Osteocyte (in vitro differentiated cells): ENCODE measurements around the gene MBD3. TPM values are rescaled to one million over a fixed set of nuclear protein-coding genes. Genes with fewer than 3 reads are reported as not detected.
"Not testable (repeated sequence)": the region's sequence is repeated elsewhere in the genome, so short reads cannot be mapped to it uniquely, and the experiment has no call there.

ENCODE experiments used
- DNase-seq: peaks from one replicate; pipeline ENCODE4 v3.0.0; 2021; ENCODE audit warnings: mixed read lengths; ENCODE audit not compliant: unreplicated experiment; ENCODE audit errors: extremely low spot score
- H3K27ac Mint-ChIP-seq: one replicate; pipeline ENCODE4 v1.8.0; 2021; ENCODE audit warnings: mild to moderate bottlenecking, mixed read lengths; ENCODE audit not compliant: unreplicated experiment
- H3K27me3 Mint-ChIP-seq: one replicate; pipeline ENCODE4 v1.8.0; 2021; ENCODE audit warnings: mixed read lengths; ENCODE audit not compliant: unreplicated experiment
- H3K36me3 Mint-ChIP-seq: one replicate; pipeline ENCODE4 v1.8.0; 2021; ENCODE audit warnings: mixed read lengths; ENCODE audit not compliant: unreplicated experiment
- H3K4me1 Mint-ChIP-seq: one replicate; pipeline ENCODE4 v1.8.0; 2021; ENCODE audit warnings: mixed read lengths; ENCODE audit not compliant: unreplicated experiment
- H3K4me3 Mint-ChIP-seq: one replicate; pipeline ENCODE4 v1.8.0; 2021; ENCODE audit warnings: mild to moderate bottlenecking, moderate library complexity, mixed read lengths; ENCODE audit not compliant: unreplicated experiment
- H3K9me3 Mint-ChIP-seq: one replicate; pipeline ENCODE4 v1.8.0; 2021; ENCODE audit warnings: mixed read lengths; ENCODE audit not compliant: unreplicated experiment
- CTCF ChIP-seq: fragments of 200-600 bp; sonication (generic); IDR thresholded peaks from 2 replicates; pipeline ENCODE4 v1.5.0; 2021; ENCODE audit warnings: antibody characterized with exemption, mild to moderate bottlenecking, moderate library complexity
- total RNA-seq: library from RNA; stranded (reverse); gene quantifications from 2 replicates; pipeline ENCODE4 v1.2.1, GENCODE V29; 2021

MBD3 gene
- total RNA-seq, 1 donor from 2014 or later, result 101 TPM

GRCh38 chr19:1553415-1553814 lies 39.2 kb downstream of the MBD3 start:
- no peak overlapping the region for H3K27ac Mint-ChIP-seq
- no peak overlapping the region for H3K4me3 Mint-ChIP-seq
- H3K36me3 Mint-ChIP-seq, result peaks cover 3% of the 10 kb centered on the region
- no peaks in the 10 kb centered on the region for H3K9me3 Mint-ChIP-seq
- H3K27me3 Mint-ChIP-seq, result no peaks in the 10 kb centered on the region
- H3K4me1 Mint-ChIP-seq, result no peaks in the 10 kb centered on the region
- TF ChIP-seq CTCF, result no peak
- no peak for DNase-seq

- H3K27me3 Mint-ChIP-seq, result no peaks in the 10 kb centered on the region
- peak overlapping the region; percentile 64 for H3K27ac Mint-ChIP-seq
- TF ChIP-seq CTCF, result no peak
- no peaks in the 10 kb centered on the region for H3K9me3 Mint-ChIP-seq
- no peak overlapping the region for H3K4me3 Mint-ChIP-seq
- DNase-seq, result no peak
- no peaks in the 10 kb centered on the region for H3K4me1 Mint-ChIP-seq
- H3K36me3 Mint-ChIP-seq, result peaks cover 2% of the 10 kb centered on the region
Measured at GRCh38 chr19:1551068-1552040, 41.3 kb downstream of the MBD3 start.

- Mint-ChIP-seq H3K4me1 (peaks cover 5% of the 10 kb centered on the region), H3K4me3 (no peak overlapping the region), H3K9me3 (no peaks in the 10 kb centered on the region), H3K36me3 (no peaks in the 10 kb centered on the region), H3K27ac (no peak overlapping the region), H3K27me3 (no peaks in the 10 kb centered on the region)
- no peak for DNase-seq
- no peak for TF ChIP-seq CTCF
Measured at GRCh38 chr19:1549332-1549945, 43.2 kb downstream of the MBD3 start.

GRCh38 chr19:1540365-1540925 lies 52.2 kb downstream of the MBD3 start:
- no peak for TF ChIP-seq CTCF
- no peak for DNase-seq
- Mint-ChIP-seq H3K27ac (no peak overlapping the region), H3K27me3 (peaks cover 2% of the 10 kb centered on the region), H3K36me3 (no peaks in the 10 kb centered on the region), H3K4me3 (no peak overlapping the region), H3K9me3 (no peaks in the 10 kb centered on the region), H3K4me1 (no peaks in the 10 kb centered on the region)

GRCh38 chr19:1539749-1540148 lies 52.9 kb downstream of the MBD3 start:
- not testable (repeated sequence) for H3K9me3 Mint-ChIP-seq, DNase-seq, H3K27ac Mint-ChIP-seq, H3K4me1 Mint-ChIP-seq, H3K4me3 Mint-ChIP-seq, H3K36me3 Mint-ChIP-seq, H3K27me3 Mint-ChIP-seq
